CD8-positive, alpha-beta memory T cell (primary cell): Measurements from ENCODE around the gene RREB1. TPM values are rescaled to one million over a fixed set of nuclear protein-coding genes. Genes with fewer than 3 reads are reported as not detected.

Source experiments
- CTCF ChIA-PET: fragments of 350-600 bp; sonication (Branson Sonifier 250); formaldehyde crosslinking; loops from one replicate; lab custom pipeline; 2021; ENCODE audit warnings: antibody characterized with exemption; lab: Charles Lee
- POLR2A ChIA-PET: fragments of 350-600 bp; sonication (Branson Sonifier 250); formaldehyde crosslinking; loops from one replicate; lab custom pipeline; 2021; ENCODE audit warnings: antibody characterized with exemption; lab: Charles Lee
- DNase-seq, 5 donors: peaks; one replicate each; pipeline versions ENCODE4 v3.0.0 to v3.0.0-alpha.2; 2020 to 2022; ENCODE audit warnings: mixed read lengths in 1 of 5
- H3K27ac ChIP-seq: one replicate; pipeline ENCODE4 v1.7.0; 2013; ENCODE audit warnings: low read depth, mild to moderate bottlenecking, low read length, moderate library complexity
- H3K27me3 ChIP-seq: 2 replicates; pipeline ENCODE4 v1.7.0; 2013; ENCODE audit warnings: low read length, mild to moderate bottlenecking; ENCODE audit not compliant: insufficient read depth, poor library complexity, severe bottlenecking
- H3K36me3 ChIP-seq: 2 replicates; pipeline ENCODE4 v1.7.0; 2013; ENCODE audit warnings: mild to moderate bottlenecking, low read length, moderate library complexity; ENCODE audit not compliant: insufficient read depth
- H3K4me1 ChIP-seq: 2 replicates; pipeline ENCODE4 v1.7.0; 2013; ENCODE audit warnings: mild to moderate bottlenecking, low read length, moderate library complexity; ENCODE audit not compliant: insufficient read depth
- H3K4me3 ChIP-seq: 2 replicates; pipeline ENCODE4 v1.7.0; 2013; ENCODE audit warnings: mild to moderate bottlenecking, low read length
- H3K9me3 ChIP-seq: 2 replicates; pipeline ENCODE4 v1.7.0; 2013; ENCODE audit warnings: mild to moderate bottlenecking, low read length
- H3K27ac Mint-ChIP-seq, 8 donors: one replicate each; pipeline ENCODE4 v1.8.0; 2020 to 2021; ENCODE audit warnings: mixed read lengths in 8 of 8, mild to moderate bottlenecking in 6 of 8, inconsistent platforms in 3 of 8, moderate library complexity in 3 of 8
- H3K27me3 Mint-ChIP-seq, 2 donors: one replicate each; pipeline ENCODE4 v1.8.0; 2020 to 2021; ENCODE audit warnings: mixed read lengths in 2 of 2, mild to moderate bottlenecking in 1 of 2, moderate library complexity in 1 of 2
- H3K36me3 Mint-ChIP-seq, 3 donors: one replicate each; pipeline ENCODE4 v1.8.0; 2020 to 2021; ENCODE audit warnings: mixed read lengths in 3 of 3, inconsistent platforms in 1 of 3, mild to moderate bottlenecking in 1 of 3
- H3K4me1 Mint-ChIP-seq, 3 donors: one replicate each; pipeline ENCODE4 v1.8.0; 2020 to 2021; ENCODE audit warnings: mixed read lengths in 3 of 3, inconsistent platforms in 1 of 3, mild to moderate bottlenecking in 1 of 3
- H3K4me3 Mint-ChIP-seq, 7 donors: one replicate each; pipeline ENCODE4 v1.8.0; 2020 to 2021; ENCODE audit warnings: mixed read lengths in 7 of 7, mild to moderate bottlenecking in 6 of 7, moderate library complexity in 4 of 7, inconsistent platforms in 2 of 7
- H3K9me3 Mint-ChIP-seq, 5 donors: one replicate each; pipeline ENCODE4 v1.8.0; 2020 to 2022; ENCODE audit warnings: mixed read lengths in 5 of 5, mild to moderate bottlenecking in 3 of 5, moderate library complexity in 2 of 5, inconsistent platforms in 1 of 5
- polyA plus RNA-seq: library from polyadenylated mRNA; unstranded; fragments of 300-500 nt; fragmentation: Illumina TruSeq; gene quantifications from one replicate; pipeline ENCODE4 v1.2.3, GENCODE V29; 2021
- total RNA-seq, 2 experiments: library from RNA; stranded (reverse); gene quantifications; one replicate each; pipeline ENCODE4 v1.2.3, GENCODE V29; 2021

The RREB1 gene
- total and polyA plus RNA-seq, 3 experiments from 2014 or later, result 8.5 to 18.7 (median 17.7) TPM

- H3K27ac Mint-ChIP-seq, result peak overlapping the region in 1 of 8 donors; percentile 83
- Histone ChIP-seq H3K4me1 (peaks cover 6% of the 10 kb centered on the region), H3K9me3 (no peaks in the 10 kb centered on the region), H3K27me3 (no peaks in the 10 kb centered on the region), H3K27ac (no peak overlapping the region), H3K4me3 (no peak overlapping the region), H3K36me3 (peaks cover 37% of the 10 kb centered on the region)
- peaks cover 13 to 16% (median 13%) of the 10 kb centered on the region in 3 donors for H3K4me1 Mint-ChIP-seq
- peaks cover 0 to under 1% of the 10 kb centered on the region in 2 donors for H3K27me3 Mint-ChIP-seq
- CTCF ChIA-PET, result no interaction called here
- H3K4me3 Mint-ChIP-seq, result no peak overlapping the region
- no peak for DNase-seq
- H3K9me3 Mint-ChIP-seq, result no peaks in the 10 kb centered on the region
- H3K36me3 Mint-ChIP-seq, result peaks cover 11 to 81% (median 22%) of the 10 kb centered on the region in 3 donors
- POLR2A ChIA-PET, result no interaction called here
Observed at GRCh38 chr6:7229376-7230326, 121.9 kb downstream of the RREB1 start.

- Histone ChIP-seq H3K36me3 (peaks cover 30% of the 10 kb centered on the region), H3K4me1 (peaks cover 6% of the 10 kb centered on the region), H3K27ac (no peak overlapping the region), H3K9me3 (no peaks in the 10 kb centered on the region), H3K27me3 (no peaks in the 10 kb centered on the region), H3K4me3 (no peak overlapping the region)
- Mint-ChIP-seq H3K4me3 (no peak overlapping the region), H3K9me3 (no peaks in the 10 kb centered on the region), H3K27ac (no peak overlapping the region), H3K27me3 (no peaks in the 10 kb centered on the region), H3K36me3 (peaks cover 11 to 81% (median 24%) of the 10 kb centered on the region in 3 donors), H3K4me1 (peaks cover 13 to 16% (median 13%) of the 10 kb centered on the region in 3 donors)
- POLR2A ChIA-PET, result no interaction called here
- no peak for DNase-seq
- CTCF ChIA-PET, result interaction anchor here (0.7 kb wide), 1 partner anchor 8 kb away, joined by 4 read pairs; no protein-coding TSS in a partner anchor
Observed at GRCh38 chr6:7230327-7230691, 122.5 kb downstream of the RREB1 start.

- POLR2A ChIA-PET, result no interaction called here
- peaks cover 11 to 81% (median 26%) of the 10 kb centered on the region in 3 donors for H3K36me3 Mint-ChIP-seq
- CTCF ChIA-PET, result interaction anchor here (0.7 kb wide), 1 partner anchor 7 kb away, joined by 4 read pairs; no protein-coding TSS in a partner anchor
- peaks cover 13 to 18% (median 13%) of the 10 kb centered on the region in 3 donors for H3K4me1 Mint-ChIP-seq
- H3K9me3 Mint-ChIP-seq, result no peaks in the 10 kb centered on the region
- no peaks in the 10 kb centered on the region for H3K27me3 Mint-ChIP-seq
- H3K36me3 ChIP-seq, result peaks cover 23% of the 10 kb centered on the region
- DNase-seq, result no peak
- H3K27ac ChIP-seq, result no peak overlapping the region
- no peak overlapping the region for H3K4me3 Mint-ChIP-seq
- H3K27me3 ChIP-seq, result no peaks in the 10 kb centered on the region
- peaks cover 6% of the 10 kb centered on the region for H3K4me1 ChIP-seq
- peak overlapping the region in 1 of 8 donors; percentile 46 for H3K27ac Mint-ChIP-seq
- no peaks in the 10 kb centered on the region for H3K9me3 ChIP-seq
- H3K4me3 ChIP-seq, result no peak overlapping the region
Observed at GRCh38 chr6:7230956-7231713, 123.4 kb downstream of the RREB1 start.

DNA sequence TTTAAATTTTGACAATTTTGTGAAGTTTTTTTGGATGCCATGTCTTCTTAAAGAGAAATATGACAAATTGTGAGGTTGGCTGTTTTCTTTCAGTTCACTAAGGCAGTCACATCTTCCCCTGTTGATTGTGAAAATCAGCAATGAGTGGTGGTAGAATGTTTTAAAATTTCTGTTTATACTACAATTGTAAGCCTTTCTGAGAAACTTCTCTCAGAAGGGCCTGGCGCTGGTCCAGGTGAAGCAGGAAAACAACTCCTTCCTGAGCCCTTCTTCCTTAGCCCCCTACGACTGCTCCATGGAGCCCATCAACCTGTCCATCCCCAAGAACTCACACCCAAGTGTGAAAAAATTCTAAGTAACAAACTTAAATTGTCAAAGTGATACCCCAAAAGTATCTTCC is 124.6 kb downstream of the RREB1 start:
- POLR2A ChIA-PET, result no interaction called here
- no peaks in the 10 kb centered on the region for H3K27me3 Mint-ChIP-seq

GRCh38 chr6:7234547-7234946 is 126.8 kb downstream of the RREB1 start:
- Histone ChIP-seq H3K4me3 (no peak overlapping the region), H3K36me3 (peaks cover 15% of the 10 kb centered on the region), H3K4me1 (peaks cover 6% of the 10 kb centered on the region), H3K27ac (no peak overlapping the region), H3K27me3 (no peaks in the 10 kb centered on the region), H3K9me3 (no peaks in the 10 kb centered on the region)
- Mint-ChIP-seq H3K27ac (peak overlapping the region in 6 of 8 donors; percentile 4 to 77 (median 13)), H3K4me1 (peaks cover 13 to 18% (median 13%) of the 10 kb centered on the region in 3 donors), H3K27me3 (peaks cover 0 to 2% of the 10 kb centered on the region in 2 donors), H3K9me3 (no peaks in the 10 kb centered on the region), H3K36me3 (peaks cover 6 to 72% (median 12%) of the 10 kb centered on the region in 3 donors), H3K4me3 (no peak overlapping the region)
- DNase-seq, result no peak
- ChIA-PET CTCF (interaction anchor here (0.7 to 1.0 kb wide), 2 partner anchors 9 to 30 kb away, joined by 3 read pairs; no protein-coding TSS in a partner anchor), POLR2A (no interaction called here)

More for the DNA sequence above, 124.6 kb downstream of the RREB1 start:
- H3K27ac Mint-ChIP-seq, result peak overlapping the region in 3 of 8 donors; percentile 54 to 69 (median 54)
- H3K4me3 Mint-ChIP-seq, result no peak overlapping the region
- peaks cover 6% of the 10 kb centered on the region for H3K4me1 ChIP-seq
- H3K9me3 Mint-ChIP-seq, result no peaks in the 10 kb centered on the region
- no peak overlapping the region for H3K4me3 ChIP-seq
- no peak overlapping the region for H3K27ac ChIP-seq
- DNase-seq, result no peak
- H3K36me3 Mint-ChIP-seq, result peaks cover 11 to 77% (median 22%) of the 10 kb centered on the region in 3 donors
- CTCF ChIA-PET, result interaction anchor here (1.1 kb wide), 1 partner anchor 11 kb away, joined by 3 read pairs; no protein-coding TSS in a partner anchor
- peaks cover 15% of the 10 kb centered on the region for H3K36me3 ChIP-seq
- no peaks in the 10 kb centered on the region for H3K9me3 ChIP-seq
- H3K4me1 Mint-ChIP-seq, result peaks cover 13 to 18% (median 13%) of the 10 kb centered on the region in 3 donors
- H3K27me3 ChIP-seq, result no peaks in the 10 kb centered on the region

GRCh38 chr6:7235712-7236305 is 128.0 kb downstream of the RREB1 start:
- H3K27ac Mint-ChIP-seq, result peak overlapping the region in 4 of 8 donors; percentile 3 to 86 (median 48)
- no peak overlapping the region for H3K4me3 Mint-ChIP-seq
- H3K27ac ChIP-seq, result no peak overlapping the region
- no peaks in the 10 kb centered on the region for H3K27me3 ChIP-seq
- H3K27me3 Mint-ChIP-seq, result peaks cover 0 to 2% of the 10 kb centered on the region in 2 donors
- DNase-seq, result no peak
- CTCF ChIA-PET, result no interaction called here
- no peak overlapping the region for H3K4me3 ChIP-seq
- peaks cover 13 to 18% (median 13%) of the 10 kb centered on the region in 3 donors for H3K4me1 Mint-ChIP-seq
- POLR2A ChIA-PET, result no interaction called here
- no peaks in the 10 kb centered on the region for H3K9me3 ChIP-seq
- peaks cover 6 to 73% (median 14%) of the 10 kb centered on the region in 3 donors for H3K36me3 Mint-ChIP-seq
- peaks cover 6% of the 10 kb centered on the region for H3K4me1 ChIP-seq
- no peaks in the 10 kb centered on the region for H3K9me3 Mint-ChIP-seq
- H3K36me3 ChIP-seq, result peaks cover 14% of the 10 kb centered on the region

- no peak overlapping the region for H3K4me3 Mint-ChIP-seq
- Histone ChIP-seq H3K27ac (no peak overlapping the region), H3K27me3 (no peaks in the 10 kb centered on the region), H3K9me3 (no peaks in the 10 kb centered on the region), H3K4me1 (peaks cover 6% of the 10 kb centered on the region), H3K36me3 (peaks cover 14% of the 10 kb centered on the region), H3K4me3 (no peak overlapping the region)
- peaks cover 0 to 2% of the 10 kb centered on the region in 2 donors for H3K27me3 Mint-ChIP-seq
- H3K9me3 Mint-ChIP-seq, result no peaks in the 10 kb centered on the region
- peaks cover 6 to 74% (median 14%) of the 10 kb centered on the region in 3 donors for H3K36me3 Mint-ChIP-seq
- ChIA-PET POLR2A (no interaction called here), CTCF (interaction anchor here (1.9 kb wide), 1 partner anchor 39 kb away, joined by 6 read pairs; no protein-coding TSS in a partner anchor)
- H3K27ac Mint-ChIP-seq, result peak overlapping the region in 2 of 8 donors; percentile 26 to 45
- H3K4me1 Mint-ChIP-seq, result peaks cover 13 to 18% (median 13%) of the 10 kb centered on the region in 3 donors
- no peak for DNase-seq
Observed at GRCh38 chr6:7236306-7237209, 128.8 kb downstream of the RREB1 start.
